GM12875 (cell line): ENCODE data around the gene NFE2L3.
"Not testable (repeated sequence)": the region's sequence is repeated elsewhere in the genome, so short reads cannot be mapped to it uniquely, and the experiment has no call there.

Experiments used
- H3K4me3 ChIP-seq: one replicate; pipeline ENCODE4 v1.5.1; 2011; ENCODE audit warnings: low read depth, low read length, control low read depth
- TF ChIP-seq, protein P1 (sequence below): IDR thresholded peaks from 2 replicates; pipeline ENCODE4 v1.5.1; 2011; ENCODE audit warnings: low read depth, mild to moderate bottlenecking, control low read depth, inconsistent platforms, low read length, moderate library complexity, borderline replicate concordance; ENCODE audit not compliant: insufficient read depth

Gene NFE2L3

DNA sequence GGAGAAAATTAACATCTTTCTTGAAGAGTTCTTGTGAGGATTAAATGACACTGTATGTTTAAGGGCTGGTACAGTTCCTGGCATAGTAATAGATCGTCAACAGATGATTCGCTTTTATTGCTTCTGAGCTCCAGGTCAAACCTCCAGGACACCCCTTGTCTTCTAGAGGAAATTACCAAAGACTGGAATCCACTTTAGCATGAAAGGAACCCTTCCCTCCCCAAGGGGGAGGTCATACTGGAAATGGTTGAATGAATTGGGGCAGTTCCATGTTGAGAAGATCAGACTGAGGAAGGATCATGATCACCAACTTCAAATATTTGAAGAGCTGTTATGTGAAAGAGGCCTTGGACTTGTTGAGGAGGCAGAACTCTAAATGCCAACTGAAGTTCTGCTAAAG is 8.9 kb downstream of the NFE2L3 start:
- TF ChIP-seq, protein P1, sequence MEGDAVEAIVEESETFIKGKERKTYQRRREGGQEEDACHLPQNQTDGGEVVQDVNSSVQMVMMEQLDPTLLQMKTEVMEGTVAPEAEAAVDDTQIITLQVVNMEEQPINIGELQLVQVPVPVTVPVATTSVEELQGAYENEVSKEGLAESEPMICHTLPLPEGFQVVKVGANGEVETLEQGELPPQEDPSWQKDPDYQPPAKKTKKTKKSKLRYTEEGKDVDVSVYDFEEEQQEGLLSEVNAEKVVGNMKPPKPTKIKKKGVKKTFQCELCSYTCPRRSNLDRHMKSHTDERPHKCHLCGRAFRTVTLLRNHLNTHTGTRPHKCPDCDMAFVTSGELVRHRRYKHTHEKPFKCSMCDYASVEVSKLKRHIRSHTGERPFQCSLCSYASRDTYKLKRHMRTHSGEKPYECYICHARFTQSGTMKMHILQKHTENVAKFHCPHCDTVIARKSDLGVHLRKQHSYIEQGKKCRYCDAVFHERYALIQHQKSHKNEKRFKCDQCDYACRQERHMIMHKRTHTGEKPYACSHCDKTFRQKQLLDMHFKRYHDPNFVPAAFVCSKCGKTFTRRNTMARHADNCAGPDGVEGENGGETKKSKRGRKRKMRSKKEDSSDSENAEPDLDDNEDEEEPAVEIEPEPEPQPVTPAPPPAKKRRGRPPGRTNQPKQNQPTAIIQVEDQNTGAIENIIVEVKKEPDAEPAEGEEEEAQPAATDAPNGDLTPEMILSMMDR = no peak
- H3K4me3 ChIP-seq = no peak overlapping the region

DNA sequence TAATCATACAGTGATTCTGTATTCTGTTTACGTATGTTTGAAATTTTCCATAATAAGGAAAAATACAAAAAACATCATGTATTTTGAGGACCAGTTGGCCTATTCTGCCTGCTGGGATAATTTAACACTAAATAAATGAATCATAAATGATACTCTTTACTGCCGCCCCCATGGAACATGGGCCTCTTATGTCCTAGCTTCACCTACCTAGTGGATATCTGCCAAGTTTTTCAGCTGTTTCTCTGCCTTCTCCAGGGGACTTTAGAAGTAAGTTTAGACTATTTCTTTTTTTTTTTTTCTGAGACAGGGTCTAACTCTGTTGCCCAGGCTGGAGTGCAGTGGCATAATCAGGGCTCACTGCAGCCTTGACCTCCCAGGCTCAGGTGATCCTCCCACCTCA is 10.4 kb downstream of the NFE2L3 start:
- TF ChIP-seq, protein P1 = no peak
- H3K4me3 ChIP-seq = no peak overlapping the region

DNA sequence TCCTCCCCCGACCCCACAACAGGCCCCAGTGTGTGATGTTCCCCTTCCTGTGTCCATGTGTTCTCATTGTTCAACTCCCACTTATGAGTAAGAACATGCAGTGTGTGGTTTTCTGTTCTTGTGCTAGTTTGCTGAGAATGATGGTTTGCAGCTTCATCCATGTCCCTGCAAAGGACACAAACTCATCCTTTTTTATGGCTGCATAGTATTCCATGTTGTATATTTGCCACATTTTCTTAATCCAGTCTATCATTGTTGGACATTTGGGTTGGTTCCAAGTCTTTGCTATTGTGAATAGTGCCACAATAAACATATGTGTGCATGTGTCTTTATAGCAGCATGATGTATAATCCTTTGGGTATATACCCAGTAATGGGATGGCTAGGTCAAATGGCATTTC is 11.8 kb downstream of the NFE2L3 start:
- not testable (repeated sequence) for H3K4me3 ChIP-seq

DNA sequence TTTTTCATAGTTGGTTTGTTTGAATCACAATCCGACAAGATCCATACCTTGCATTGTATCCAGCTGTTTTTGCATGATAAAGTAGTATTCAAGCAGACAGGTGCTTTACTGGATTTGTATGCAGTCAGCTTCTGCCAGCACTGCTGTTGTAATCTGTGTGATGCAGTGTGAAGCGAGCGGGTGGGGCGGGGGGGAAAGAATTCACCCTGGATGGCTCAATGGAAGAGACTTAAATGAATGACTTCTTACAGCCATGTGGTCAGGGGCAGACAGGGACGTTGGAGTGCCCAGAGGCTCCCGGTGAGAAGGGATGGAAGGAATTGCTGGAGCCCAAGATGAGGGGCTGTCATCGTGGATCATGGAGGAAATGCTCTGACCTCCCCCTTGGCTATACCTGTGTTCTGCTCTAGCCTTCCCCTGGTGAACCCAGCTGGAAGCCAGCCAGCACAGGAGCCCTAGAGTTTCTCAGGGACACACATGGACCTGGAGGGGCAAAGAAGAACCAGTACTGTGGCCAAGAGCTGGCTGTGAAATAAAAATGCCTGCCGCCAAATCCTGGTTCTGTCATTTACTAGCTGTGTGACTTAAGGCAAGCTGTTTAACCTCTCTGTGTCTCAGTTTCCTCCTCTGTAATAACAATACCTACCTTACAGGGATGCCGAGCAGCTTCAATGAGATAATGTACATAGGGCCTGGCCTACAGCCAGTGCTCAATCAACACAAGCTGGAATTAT is 14.1 kb downstream of the NFE2L3 start:
- TF ChIP-seq, protein P1 = no peak
- H3K4me3 ChIP-seq = no peak overlapping the region

DNA sequence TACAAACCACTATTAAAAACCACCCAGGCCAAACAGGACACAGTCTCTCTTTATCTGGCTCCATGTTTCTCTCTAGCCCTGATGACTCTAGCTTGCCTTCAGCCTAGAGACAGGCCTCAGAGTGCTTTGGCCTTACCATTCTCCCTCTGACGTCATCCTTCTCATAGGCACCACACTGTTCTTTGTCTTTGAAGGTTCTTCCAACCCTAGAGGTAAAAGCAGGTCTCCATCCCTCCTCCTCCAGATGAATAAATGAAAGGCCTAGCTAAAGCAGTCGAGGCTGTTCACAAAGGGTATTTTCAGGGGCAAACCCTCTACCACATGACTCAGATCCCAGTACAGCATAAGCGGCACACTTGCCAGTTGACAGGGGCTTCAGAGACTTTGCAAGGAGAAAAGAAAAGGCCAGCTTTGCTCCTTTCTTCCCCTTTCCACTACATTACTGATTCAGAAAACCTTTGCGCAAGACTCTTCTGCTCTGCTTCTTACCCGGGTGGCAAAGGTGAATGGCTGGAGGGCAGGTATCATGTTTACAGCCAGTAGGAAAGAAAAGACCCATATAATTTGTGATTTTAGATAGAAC is 14.8 kb downstream of the NFE2L3 start:
- no peak overlapping the region for H3K4me3 ChIP-seq
- TF ChIP-seq, protein P1 = no peak

DNA sequence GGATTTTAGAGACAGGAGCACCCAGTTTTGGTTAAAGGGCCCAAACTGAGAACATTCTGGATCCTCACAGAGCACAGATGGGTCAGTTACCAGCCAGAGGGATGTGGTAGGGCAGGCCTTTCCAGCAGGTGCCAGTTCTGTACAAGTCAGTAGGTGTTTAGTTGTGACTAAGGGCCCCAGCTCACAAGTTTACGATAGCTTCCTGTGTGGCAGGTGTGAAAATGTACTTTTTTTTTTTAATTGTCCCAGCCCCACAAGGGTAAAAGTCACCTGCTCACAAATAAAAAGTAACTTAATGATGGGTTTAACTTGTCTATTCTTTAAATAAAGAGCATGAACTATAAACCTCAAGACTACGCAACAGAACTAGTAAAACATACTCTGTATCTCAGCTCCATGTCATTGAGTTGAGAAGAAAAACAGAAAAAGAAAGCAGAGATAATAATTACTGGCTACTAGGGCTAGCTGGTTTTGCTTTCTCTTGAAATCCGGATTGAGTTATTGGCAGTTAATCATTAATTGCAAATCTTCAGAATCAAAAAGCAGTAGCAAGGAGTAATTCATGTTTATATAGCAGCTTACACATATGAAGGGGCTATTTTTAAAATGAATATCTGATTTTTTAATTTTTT is 15.4 kb downstream of the NFE2L3 start:
- no peak overlapping the region for H3K4me3 ChIP-seq
- TF ChIP-seq, protein P1 = no peak

DNA sequence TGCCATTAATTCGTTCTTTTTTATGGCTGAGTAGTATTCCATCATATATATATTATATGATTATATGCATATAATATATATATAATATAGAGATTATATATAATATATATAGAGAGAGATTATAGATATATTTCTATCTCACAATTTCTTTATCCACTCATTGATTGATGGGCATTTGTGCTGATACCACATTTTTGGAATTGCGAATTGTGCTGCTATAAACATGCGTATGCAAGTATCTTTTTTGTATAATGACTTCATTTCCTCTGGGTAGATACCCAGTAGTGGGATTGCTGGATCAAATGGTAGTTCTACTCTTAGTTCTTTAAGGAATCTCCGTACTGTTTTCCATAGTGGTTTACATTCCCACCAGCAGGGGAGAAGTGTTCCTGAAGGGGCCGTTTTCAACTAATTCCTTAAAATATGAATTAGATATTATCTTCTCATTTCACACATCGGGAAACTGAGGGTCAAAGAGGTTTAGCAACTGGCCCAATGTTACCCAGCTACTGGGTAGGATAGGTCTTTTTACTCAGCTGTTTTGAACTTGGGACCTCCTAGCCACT is 16.5 kb downstream of the NFE2L3 start:
- TF ChIP-seq, protein P1 = no peak
- H3K4me3 ChIP-seq = no peak overlapping the region
